NCI-H1417 treated with DMSO at 0.1 percent for 48 hours (cell line): ENCODE data around the gene REN.

Experiments
- DNase-seq: peaks from one replicate; lab custom pipeline; 2025; lab: John Stamatoyannopoulos, UW

The REN gene

DNA sequence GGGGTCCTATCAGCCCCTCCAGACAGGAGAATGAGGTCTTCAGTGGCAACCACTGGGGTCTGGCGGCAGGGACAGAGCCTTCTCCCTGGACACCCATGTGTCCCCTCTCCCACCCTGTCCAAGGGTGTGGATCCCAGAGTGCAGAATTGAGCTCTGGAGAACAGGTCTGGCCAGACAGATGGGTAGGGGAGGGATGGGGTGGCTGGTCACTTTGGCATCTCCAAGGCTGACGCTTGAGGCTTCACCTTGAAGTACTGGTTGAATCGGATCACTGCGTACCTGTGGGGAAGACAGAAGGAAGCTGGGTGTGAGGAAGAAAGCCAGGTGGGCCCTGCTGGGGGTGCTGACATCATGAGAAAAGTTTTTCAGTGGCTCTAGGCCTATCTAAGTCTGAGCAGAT, 34.2 kb downstream of the REN start:
- no peak for DNase-seq

DNA sequence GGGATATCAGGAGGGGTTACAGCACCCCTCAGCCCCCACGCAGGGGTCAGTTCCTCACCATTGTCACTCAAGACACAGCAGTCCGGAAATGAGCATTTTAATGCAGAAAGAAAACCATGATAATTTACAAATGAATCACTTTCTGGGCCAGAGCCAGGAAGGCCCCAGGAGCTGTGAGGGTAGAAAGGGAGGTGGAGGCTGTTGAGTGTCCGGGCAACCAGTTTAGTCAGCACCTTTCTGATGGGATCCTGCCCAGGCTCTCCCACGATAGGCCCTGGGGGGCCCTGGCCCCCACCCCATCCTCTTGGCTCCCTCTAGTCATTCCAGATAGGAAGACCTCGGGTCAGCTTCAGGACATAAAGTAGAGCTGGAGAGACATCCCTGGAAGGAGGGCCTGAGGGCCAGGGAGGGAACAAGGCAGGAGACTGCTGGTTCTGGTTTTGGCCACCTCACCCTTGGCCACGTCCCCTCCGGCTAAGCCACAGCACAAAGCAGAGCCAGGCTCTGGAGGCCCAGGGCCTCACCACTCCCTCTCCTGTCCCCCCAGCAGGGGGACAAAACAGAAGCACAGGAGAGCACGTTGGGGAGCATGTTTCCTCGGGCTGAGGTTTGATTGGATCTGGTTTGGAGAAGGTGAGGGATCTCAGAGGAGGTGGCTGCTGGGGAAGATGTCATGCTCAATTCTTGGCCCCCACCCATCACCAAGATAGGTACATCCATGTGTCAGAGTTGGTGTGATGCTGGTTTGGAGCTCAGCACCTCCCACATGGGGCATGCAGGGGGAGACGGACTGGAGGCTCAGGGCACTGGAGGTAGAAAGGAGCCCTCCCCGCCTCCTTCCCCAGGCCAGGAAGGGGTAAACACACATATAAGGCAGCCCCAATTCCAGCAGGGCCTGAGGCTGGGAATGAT, 34.9 kb downstream of the REN start:
- DNase-seq: no peak

DNA sequence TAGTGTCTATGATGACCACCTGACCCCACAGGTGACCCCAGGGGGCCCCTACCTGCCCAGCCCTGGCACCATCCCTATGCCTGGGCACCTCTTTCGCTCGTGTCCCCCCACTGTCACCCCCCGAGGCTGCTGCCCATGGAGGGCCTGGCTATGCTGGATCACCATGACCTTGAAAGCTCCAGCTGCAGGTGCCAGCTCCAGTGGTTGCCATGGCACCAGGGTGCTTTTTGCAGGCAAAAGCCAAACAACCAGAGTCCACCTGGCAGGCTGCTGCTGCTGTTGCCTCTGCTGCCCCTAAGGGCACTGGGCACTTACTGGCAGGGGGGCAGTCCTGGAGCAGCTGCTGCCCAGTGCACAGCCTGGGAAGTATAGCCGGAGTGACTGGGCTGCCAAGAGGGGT, 36.0 kb downstream of the REN start:
- peak; percentile 32 for DNase-seq

DNA sequence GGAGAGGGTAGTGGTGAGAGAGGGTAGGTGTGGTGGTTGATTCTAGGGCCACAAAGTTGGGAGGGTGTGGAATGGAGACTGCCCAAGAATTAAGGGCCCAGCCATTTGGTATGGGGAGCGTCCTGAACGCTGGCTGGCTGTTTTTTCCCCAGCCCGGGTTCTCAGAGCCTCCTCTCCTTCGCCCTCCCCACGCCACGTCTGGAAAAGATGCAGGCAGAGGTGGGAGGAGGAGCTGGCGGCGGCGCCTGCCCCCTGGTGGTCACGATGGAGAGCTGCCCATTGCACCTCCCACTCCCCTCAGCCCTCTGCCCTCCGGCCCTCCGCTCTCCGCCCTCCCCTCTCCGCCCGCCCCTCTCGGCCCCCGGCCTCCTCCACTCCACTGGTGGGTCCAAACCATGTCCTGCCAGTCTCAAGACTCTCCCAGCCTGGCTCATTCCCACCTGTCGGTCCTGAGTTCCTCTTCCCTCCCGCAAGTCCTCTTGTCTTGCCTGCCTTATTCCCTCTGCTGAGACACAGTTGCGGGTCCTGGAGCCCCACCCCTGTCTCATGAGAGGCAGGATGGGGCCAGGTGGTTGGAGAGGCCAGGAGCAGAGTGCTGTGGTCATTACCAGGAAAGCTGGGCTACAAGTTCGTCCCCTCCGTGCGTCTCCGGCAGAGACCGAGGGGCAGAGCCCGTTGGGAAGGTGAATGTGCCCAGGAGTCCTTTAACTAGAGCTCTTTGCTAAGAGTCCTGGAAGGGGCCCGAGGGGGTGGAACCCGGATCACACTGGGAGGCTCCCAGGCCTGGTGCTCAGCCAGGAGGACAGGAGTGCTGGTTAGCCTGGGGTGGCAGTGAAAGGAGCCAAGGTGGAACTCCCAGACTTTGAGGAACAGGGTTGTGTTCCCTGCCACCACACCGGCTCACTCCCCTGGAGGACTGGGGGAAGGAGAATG, 36.9 kb downstream of the REN start:
- DNase-seq: peak; percentile 8

DNA sequence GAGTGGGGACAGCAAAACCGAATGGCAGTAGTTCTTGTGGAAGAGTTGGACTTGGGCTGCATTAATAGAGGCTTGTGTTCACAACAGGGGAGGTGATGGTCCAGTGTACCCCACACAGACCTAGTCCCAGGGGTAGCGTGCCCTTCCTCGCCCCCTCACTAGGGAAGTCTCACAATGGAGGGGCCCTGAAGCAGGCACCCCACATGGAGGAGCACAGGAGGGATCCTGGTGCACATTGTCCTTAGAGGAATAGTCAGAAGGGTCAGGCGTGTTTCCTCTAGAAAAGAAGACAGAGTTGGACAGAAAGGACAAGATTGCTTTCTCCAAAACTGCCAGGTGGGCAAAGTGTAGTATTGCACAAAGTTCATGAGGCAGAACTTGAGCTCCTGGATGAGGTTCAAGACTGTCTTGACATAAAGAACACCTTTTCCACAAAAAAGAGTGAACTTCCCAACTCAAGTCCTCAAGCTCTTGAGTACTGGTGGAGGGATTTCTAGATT, 37.6 kb downstream of the REN start:
- DNase-seq: no peak

DNA sequence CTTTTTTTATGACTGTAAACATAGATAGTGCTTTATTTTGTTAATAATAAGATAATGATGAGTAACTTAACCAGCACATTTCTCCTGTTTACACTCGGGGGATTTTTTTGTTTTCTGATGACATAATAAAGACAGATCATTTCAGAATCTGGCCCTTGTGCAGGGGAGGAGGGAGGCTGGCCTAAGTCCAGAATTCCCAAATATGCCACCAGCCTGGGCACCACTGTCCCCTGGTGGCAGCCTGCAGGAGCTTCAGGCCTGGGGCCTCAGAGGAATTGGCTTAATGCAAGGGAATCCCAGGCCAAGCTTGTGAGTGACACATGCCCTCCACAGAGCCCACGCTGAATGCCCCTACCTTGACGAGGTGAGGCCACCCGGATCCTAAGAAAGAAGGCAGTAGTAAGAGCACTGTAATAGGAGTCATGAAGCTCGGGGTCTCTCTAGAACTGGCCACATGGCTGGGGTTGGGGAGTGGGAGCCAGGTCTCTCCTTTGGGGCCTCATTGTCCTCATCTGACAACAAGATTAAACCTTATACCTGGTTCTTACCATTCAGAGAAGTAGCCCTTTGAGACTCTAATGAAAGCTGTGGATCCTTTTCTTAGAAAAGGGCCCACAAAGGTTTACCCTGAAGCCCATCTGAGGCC, 38.4 kb downstream of the REN start:
- peak; percentile 23 for DNase-seq

DNA sequence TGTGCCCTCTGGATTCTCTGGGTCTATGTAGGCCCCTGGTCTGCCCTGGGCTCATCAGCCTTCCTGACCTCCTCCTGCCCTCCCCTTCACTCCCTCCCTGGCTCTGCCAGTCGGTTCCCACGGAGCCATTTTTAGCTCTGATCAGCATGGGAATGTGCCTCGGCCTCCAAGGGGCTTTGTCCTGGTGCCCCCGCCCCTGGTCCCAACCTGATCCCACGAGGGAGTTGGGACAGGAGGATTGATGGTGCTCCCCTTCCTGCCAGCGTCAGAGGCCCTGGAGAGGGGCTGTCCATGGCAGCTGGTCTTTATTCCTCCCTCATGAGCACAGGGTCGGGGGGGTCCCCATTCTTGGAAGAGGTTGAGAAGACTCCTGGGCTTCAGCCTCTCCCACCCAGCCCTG, 39.2 kb downstream of the REN start:
- DNase-seq: no peak

DNA sequence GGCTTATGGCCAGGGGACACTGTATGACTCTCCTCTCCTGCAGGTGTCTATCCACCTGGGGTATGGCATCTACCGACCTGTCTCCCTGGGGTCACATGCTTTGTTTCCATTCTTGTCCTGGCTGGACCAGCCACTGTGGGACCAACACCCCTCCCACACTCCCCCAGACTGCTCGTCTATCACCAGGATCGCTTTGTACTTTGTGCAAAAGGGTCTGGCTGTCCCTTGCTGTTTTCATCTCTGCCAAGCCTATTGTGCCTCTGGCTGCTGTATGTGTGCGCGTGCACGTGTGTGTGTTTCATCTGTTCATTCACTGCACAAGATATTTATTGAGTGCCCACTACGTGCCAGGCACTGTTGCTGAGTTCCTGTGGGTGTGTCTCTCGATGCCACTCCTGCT, 39.8 kb downstream of the REN start:
- no peak for DNase-seq

DNA sequence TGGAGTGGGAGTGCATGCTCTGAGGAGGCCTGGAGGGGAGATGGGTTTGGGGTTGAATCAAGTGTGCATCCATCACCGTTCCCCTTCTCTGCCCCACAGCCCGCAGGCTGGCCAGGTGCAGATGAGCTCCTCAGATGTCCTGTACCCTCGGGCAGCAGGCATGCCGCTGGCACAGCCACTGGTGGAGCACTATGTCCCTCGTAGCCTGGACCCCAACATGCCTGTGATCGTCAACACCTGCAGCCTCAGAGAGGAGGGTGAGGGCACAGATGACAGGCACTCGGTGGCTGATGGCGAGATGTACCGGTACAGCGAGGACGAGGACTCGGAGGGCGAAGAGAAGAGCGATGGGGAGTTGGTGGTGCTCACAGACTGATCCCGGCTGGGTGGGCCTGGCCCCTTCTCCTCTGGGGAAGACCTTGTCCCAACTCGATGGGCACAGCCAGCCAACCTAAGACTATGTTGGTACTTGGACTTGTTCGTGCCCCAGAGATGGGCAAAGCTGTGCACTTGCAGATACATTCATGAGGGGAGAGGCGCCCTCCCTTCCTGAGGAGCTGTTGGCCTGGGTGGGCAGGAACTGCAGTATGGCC, 40.3 kb downstream of the REN start:
- DNase-seq: no peak

DNA sequence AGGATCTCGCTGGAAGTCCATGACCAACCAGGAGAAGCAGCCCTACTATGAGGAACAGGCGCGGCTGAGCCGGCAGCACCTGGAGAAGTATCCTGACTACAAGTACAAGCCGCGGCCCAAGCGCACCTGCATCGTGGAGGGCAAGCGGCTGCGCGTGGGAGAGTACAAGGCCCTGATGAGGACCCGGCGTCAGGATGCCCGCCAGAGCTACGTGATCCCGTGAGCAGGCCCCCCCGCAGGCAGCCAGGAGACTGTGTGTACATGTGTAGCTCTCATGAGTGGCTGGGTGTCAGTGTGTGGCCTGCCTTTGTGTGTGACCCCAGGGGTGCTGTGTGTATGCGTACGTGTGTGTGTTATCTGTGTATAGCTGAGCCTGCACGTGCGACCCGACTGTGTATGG, 41.5 kb downstream of the REN start:
- no peak for DNase-seq

DNA sequence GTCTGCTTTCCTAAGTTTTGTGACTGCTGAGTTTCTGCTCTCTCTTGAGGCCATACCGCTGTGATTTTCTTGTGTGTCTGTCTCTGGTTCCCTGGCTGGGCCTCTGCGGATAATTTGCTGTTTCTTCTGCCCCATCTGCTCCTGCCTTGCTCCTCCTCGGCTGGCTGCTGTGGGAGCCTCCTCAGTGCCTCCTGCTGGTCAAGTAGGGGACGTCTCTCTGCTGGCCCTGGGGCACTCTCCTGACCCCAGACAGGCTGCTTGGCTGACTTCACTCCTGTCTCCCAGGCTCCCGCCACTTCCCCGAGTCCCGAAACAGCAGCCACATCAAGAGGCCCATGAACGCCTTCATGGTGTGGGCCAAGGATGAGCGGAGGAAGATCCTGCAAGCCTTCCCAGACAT, 42.8 kb downstream of the REN start:
- no peak for DNase-seq

DNA sequence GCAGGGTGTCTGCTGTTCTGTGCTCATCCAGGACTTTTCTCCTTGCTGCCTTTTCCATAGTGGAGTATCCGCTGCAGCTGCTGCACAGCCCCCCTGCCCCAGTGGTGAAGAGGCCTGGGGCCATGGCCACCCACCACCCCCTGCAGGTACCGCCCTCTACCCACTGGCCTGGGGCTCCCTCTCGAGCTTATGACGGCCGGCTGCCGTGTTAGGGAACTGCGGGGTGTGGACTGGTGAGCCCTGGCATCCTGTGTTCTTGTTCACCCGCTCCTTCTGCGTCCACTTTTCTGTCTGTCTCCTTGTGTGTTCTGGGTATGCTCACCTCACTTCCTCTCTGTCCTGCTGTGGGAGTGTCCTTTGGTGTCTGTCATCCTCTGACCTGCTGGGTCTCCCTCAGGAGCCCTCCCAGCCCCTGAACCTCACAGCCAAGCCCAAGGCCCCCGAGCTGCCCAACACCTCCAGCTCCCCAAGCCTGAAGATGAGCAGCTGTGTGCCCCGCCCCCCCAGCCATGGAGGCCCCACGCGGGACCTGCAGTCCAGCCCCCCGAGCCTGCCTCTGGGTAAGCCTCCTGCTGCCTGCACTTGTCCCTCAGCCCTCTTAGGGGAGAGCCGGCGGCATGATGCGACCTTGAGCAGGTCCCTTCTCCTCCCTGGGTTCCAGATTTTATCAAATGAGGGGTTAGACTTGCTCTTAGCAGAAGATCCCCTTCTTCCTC, 44.1 kb downstream of the REN start:
- DNase-seq: no peak

DNA sequence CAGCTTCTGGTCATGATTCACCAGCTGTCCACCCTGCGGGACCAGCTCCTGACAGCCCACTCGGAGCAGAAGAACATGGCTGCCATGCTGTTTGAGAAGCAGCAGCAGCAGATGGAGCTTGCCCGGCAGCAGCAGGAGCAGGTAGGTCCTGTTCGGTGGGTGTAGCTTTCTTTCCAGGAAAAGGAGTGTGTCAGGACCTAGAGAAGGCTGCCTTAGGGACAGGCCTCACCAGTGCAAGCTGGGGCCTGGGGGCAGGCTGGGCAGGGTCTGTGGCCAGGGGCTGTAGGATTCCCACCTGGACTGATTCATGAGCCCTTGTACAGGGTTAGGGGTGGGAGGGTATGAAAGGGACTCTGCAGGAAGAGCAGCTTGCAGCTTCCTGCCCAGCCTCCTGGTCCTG, 49.6 kb downstream of the REN start:
- no peak for DNase-seq

DNA sequence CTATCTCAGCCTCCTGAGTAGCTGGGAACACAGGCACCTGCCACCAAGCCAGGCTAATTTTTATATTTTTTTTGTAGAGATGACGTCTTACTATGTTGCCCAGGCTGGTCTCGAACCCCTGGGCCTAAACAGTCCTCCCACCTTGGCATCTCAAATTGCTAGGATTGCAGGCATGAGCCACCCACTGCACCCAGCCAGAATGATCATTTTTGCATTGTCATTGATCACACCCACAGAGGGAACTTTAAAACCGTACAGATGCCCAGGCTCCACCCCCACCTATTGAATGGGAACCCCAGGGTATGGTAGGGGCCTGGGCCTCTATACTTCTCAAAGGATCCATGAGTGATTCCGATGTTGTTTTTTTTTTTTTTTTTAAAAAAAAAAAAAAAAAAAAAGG, 51.0 kb downstream of the REN start:
- DNase-seq: no peak

DNA sequence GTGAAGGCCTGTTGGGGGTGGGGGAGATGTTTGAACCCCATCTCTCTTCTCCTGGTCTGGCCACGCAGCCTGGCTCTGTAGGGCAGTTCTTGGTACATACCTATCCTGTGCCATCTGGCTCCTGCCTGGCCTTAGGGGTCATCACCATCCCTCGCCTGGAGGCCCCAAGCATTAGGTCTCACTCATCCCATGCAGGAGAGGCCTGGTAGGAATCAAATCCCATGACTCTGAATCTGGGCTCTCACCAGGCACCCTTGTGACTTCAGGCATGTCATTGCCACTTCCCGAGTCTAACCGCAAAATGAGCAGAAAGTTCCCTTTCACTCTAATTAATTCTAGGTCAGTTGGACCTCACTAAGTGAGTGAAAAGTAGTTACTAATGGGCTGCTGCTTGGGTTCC, 51.5 kb downstream of the REN start:
- no peak for DNase-seq

DNA sequence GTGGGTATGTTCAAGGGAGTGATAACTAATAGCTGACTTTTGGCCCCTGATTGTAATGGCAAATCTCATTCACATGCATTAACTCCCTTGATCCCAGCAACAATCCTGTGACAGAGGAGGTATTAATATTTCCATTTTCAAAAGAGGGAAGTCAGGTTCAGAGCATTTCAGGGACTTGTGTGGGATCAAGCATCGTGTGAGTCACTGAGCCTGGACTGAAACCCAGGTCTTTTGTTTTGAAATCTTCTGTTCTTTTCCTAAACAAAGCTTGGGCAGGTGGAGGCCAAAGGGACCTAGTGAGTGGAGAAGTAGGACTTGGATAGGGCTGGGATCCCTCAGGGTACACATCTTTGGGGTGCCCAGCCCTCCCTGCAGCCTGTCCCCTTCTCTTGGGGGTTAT, 52.2 kb downstream of the REN start:
- DNase-seq: no peak

DNA sequence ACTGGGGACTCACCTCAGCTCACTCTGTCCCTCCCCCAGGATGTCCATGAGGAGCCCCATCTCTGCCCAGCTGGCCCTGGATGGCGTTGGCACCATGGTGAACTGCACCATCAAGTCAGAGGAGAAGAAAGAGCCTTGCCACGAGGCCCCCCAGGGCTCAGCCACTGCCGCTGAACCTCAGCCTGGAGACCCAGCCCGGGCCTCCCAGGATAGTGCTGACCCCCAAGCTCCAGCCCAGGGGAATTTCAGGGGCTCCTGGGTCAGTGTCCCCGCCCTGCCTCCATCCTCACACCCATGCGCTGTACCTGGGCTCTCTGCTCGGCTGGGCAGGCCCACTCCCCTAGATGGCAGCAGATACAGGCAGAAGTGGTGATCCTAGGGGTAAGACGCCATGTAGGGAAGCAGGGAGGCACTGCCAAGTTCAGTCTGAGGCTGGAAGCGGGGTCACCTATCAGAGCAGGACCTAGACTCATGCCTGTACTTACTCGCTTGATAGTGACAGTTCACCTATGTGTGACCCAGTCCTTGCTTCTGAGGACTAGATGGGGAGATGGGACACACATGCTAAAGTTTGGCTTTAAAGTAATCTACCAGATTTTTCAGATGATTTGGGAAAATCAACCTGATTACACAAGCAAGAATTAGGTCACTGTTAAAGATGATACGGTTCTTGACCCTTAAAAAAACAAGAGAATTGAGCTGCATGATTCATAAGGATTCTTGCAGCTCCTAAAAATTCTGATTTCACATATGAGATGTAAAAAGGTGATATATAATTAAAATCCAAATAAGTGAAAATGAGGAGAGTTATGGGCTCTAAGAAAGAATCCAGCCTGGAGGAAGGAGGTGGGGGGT, 53.0 kb downstream of the REN start:
- no peak for DNase-seq

DNA sequence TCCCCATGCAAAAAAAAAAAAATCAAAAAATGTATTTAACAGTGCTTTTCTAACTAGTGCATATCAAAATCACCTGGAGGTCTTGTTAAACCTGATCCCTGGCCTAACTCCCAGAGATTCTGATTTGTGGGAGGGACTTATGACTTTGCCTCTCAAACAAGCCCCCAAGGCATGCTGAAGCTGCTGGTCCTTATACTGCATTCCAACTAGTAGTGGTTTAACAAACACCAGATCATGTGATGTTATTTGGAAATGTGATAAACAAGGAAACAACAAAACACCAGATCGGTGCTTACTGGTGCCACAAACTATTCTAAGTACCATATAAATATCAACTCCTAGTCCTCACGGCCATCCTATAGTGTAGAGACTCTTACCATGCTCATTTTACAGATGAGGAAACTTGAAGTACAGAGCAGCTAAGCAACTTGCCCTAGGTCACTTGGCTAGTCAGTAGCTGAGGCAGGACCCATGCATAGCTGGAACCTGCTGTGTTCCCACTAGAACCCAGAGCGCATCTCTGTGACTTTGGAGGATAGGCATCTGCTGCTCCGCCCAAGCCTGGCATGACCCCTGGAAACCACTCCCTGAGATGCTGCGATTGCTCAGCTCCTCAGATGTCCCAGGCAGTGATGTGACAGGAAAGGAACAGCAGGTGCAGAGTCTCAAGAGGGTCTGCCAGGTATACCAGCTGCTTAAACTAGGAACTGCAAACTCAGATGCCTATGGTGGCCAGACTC, 55.1 kb downstream of the REN start:
- DNase-seq: no peak

DNA sequence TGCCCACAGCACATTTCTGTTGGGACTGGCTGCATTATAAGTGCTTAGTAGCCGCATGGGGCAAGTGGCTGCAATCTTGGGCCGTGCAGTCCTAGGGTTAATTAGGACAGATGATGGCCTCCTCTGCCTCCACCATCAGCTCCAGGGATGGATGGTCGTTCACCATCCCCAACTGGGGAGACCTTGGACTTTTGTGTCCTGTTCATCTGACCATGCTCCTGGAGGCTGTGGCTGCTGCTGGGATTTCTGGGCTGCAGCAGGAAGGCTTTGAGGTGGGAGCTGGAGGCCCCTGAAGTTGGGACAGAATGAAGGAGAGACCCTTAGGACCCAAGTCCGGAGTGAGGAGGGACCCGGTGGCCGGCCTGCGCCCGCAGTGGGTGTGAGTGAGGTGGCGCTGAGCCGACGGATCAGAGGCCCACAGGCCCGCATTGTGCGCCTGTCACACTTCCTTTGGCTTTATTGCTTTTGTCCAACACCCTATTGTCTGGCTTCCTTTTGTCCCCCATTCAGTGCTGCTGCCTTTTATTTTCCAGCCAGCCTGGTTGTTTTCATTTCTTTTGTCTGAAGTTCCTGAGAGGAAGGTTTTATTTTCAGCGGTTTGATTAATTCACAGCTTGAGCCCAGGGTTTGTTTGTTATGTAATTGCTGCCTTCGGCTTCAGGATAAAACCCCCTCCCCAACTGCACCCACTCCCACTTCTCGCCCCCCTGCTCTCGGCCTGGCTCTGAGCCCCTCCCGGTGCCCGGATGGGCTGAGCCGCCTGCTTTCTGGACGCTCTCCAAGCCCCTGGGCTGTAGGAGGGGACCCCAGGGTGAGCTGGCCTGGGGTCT, 57.6 kb downstream of the REN start:
- peak; percentile 80 for DNase-seq
